GM19239 (cell line): ENCODE measurements around the gene GAGE12E.
"Not testable (repeated sequence)": the region's sequence is repeated elsewhere in the genome, so short reads cannot be mapped to it uniquely, and the experiment has no call there.

Experiments
- DNase-seq: peaks from one replicate; pipeline ENCODE4 v3.0.0; 2011; ENCODE audit warnings: low spot score; ENCODE audit not compliant: insufficient read length
- FAIRE-seq: peaks from 2 replicates; lab custom pipeline; 2011; peaks lifted over from hg19 to GRCh38; lab: Jason Lieb, UNC

GAGE12E gene, protein sequence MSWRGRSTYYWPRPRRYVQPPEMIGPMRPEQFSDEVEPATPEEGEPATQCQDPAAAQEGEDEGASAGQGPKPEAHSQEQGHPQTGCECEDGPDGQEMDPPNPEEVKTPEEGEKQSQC

GRCh38 chrX:49550989-49551388 lies at the start of gene GAGE12E:
Gene GAGE12E (plus strand): TSS chrX:49551289. CDS start chrX:49552444, 1,155 bp downstream.
- not testable (repeated sequence) for DNase-seq, FAIRE-seq

DNA sequence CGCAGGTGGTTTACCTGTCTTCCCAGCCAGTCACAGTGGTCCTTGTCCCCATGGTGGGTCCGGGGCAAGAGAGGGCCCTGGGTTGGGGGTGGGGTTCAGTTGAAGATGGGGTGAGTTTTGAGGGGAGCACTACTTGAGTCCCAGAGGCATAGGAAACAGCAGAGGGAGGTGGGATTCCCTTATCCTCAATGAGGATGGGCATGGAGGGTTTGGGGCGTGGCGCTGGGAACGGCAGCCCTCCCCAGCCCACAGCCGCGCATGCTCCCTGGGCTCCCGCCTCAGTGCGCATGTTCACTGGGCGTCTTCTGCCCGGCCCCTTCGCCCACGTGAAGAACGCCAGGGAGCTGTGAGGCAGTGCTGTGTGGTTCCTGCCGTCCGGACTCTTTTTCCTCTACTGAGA lies 19.2 kb upstream of the GAGE12E start, which contains the start of gene GAGE12C:
TSS of gene GAGE12C (plus strand) at position 301 of the 400 bp plus-strand sequence. CDS start 1,155 bp downstream, outside the sequence.
- DNase-seq, FAIRE-seq: not testable (repeated sequence)

DNA sequence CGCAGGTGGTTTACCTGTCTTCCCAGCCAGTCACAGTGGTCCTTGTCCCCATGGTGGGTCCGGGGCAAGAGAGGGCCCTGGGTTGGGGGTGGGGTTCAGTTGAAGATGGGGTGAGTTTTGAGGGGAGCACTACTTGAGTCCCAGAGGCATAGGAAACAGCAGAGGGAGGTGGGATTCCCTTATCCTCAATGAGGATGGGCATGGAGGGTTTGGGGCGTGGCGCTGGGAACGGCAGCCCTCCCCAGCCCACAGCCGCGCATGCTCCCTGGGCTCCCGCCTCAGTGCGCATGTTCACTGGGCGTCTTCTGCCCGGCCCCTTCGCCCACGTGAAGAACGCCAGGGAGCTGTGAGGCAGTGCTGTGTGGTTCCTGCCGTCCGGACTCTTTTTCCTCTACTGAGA lies 9.7 kb upstream of the GAGE12E start, which contains the start of gene GAGE12D:
TSS of gene GAGE12D (plus strand) at position 301 of the 400 bp plus-strand sequence. CDS start 1,155 bp downstream, outside the sequence.
- DNase-seq, FAIRE-seq: not testable (repeated sequence)

DNA sequence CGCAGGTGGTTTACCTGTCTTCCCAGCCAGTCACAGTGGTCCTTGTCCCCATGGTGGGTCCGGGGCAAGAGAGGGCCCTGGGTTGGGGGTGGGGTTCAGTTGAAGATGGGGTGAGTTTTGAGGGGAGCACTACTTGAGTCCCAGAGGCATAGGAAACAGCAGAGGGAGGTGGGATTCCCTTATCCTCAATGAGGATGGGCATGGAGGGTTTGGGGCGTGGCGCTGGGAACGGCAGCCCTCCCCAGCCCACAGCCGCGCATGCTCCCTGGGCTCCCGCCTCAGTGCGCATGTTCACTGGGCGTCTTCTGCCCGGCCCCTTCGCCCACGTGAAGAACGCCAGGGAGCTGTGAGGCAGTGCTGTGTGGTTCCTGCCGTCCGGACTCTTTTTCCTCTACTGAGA lies 9.5 kb downstream of the GAGE12E start, which contains the start of gene GAGE12F:
TSS of gene GAGE12F (plus strand) at position 301 of the 400 bp plus-strand sequence. CDS start 1,155 bp downstream, outside the sequence.
- not testable (repeated sequence) for DNase-seq, FAIRE-seq

GRCh38 chrX:49568728-49569127 lies 17.6 kb downstream of the GAGE12E start:
- FAIRE-seq, DNase-seq: not testable (repeated sequence)

DNA sequence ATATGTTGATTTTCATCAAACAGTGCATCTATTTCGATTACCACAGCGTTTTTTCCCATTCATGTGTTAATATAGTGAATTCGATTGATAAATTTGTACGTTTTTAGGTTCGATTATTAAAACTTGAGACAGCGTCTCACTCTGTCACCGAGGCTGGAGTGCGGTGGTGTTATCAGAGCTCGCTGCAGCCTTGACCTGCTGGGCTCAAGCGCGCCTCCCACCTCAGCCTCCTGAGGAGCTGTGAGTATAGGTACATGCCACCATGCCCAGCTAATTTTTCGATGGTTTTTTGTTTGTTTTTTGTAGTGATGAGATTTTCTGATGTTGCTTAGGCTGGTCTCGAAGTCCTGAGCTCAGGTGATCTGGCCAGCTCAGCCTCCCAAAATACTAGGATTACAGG lies 18.1 kb downstream of the GAGE12E start:
- not testable (repeated sequence) for FAIRE-seq, DNase-seq

DNA sequence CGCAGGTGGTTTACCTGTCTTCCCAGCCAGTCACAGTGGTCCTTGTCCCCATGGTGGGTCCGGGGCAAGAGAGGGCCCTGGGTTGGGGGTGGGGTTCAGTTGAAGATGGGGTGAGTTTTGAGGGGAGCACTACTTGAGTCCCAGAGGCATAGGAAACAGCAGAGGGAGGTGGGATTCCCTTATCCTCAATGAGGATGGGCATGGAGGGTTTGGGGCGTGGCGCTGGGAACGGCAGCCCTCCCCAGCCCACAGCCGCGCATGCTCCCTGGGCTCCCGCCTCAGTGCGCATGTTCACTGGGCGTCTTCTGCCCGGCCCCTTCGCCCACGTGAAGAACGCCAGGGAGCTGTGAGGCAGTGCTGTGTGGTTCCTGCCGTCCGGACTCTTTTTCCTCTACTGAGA lies 19.0 kb downstream of the GAGE12E start, which contains the start of gene GAGE12G:
TSS of gene GAGE12G (plus strand) at position 301 of the 400 bp plus-strand sequence. CDS start 1,155 bp downstream, outside the sequence.
- FAIRE-seq, DNase-seq: not testable (repeated sequence)

GRCh38 chrX:49579649-49580048 lies 28.6 kb downstream of the GAGE12E start, which contains the start of gene GAGE12H:
Gene GAGE12H (plus strand): TSS chrX:49579949. CDS start chrX:49581104, 1,155 bp downstream.
- not testable (repeated sequence) for DNase-seq, FAIRE-seq

DNA sequence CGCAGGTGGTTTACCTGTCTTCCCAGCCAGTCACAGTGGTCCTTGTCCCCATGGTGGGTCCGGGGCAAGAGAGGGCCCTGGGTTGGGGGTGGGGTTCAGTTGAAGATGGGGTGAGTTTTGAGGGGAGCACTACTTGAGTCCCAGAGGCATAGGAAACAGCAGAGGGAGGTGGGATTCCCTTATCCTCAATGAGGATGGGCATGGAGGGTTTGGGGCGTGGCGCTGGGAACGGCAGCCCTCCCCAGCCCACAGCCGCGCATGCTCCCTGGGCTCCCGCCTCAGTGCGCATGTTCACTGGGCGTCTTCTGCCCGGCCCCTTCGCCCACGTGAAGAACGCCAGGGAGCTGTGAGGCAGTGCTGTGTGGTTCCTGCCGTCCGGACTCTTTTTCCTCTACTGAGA lies 38.1 kb downstream of the GAGE12E start, which contains the start of gene GAGE2A:
TSS of gene GAGE2A (plus strand) at position 301 of the 400 bp plus-strand sequence. CDS start 1,155 bp downstream, outside the sequence.
- not testable (repeated sequence) for DNase-seq, FAIRE-seq

DNA sequence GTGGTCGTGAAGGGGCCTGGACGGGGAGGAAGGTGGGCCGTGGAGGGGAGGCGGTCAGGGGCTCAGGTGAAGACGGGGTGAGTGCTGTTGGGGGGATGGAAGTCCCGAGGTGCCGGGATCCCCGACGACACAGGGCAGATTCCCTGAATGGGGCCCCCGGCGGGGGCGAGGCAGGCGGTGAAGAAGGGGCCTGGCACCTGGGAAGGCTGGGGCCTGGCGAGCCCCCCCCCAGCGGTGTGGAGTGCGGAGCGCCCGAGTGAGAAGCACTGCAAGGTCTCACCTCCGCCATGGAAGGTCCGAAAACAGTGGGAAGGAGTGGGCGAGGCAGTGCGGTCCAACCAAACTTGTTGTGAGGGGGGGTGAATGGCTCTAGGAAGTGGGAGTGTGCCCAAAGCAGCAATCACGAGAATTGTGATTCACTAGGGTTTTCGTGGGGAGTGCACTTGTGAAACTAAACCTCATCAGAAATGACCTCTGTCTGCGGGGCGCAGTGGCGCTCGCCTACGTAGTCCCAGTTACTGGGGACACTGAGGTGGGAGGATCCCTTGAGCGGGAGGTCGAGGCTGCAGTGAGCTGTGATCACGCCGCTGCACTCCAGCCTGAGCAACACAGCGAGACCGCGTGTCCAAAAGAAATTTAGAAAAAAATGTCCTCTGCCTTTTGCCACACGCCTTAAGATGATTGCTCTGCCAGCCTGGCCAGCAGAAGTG lies 38.8 kb downstream of the GAGE12E start:
- DNase-seq, FAIRE-seq: not testable (repeated sequence)

DNA sequence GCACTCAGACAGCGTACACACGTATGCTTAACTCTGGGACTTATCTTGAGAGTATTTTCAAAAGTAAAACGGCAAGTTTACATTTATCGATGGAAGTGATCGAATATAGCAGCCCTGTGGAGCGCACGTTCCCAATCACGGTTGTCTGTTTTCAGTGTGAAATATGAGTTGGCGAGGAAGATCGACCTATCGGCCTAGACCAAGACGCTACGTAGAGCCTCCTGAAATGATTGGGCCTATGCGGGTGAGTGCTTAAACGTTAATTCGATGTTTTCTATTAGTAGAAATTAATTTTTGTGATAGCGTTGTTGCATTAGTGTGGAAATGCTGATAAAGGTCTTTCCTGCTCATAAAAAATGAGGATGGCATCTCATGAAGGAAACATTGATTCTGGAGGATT lies 39.4 kb downstream of the GAGE12E start:
- not testable (repeated sequence) for DNase-seq, FAIRE-seq

- not testable (repeated sequence) for FAIRE-seq, DNase-seq
Measured at GRCh38 chrX:49598720-49599119, 47.6 kb downstream of the GAGE12E start, which contains the start of gene GAGE1. Gene GAGE1 (plus strand): TSS chrX:49599020. CDS start chrX:49600175, 1,155 bp downstream.
